ENCODE results near the gene RABGEF1. TPM values are rescaled to one million over a fixed set of nuclear protein-coding genes. Genes with fewer than 3 reads are reported as not detected.
"Not testable (repeated sequence)": the region's sequence is repeated elsewhere in the genome, so short reads cannot be mapped to it uniquely, and the experiment has no call there.

The RABGEF1 gene
- total RNA-seq, 1 donor from 2014 or later, result 26.8 TPM

- no peak for DNase-seq (ENCODE audit: low spot score)
- Mint-ChIP-seq H3K27ac (ENCODE audit: unreplicated experiment) (no peak overlapping the region), H3K36me3 (ENCODE audit: low read depth) (peaks cover 26% of the 10 kb centered on the region), H3K27me3 (ENCODE audit: low read depth) (no peaks in the 10 kb centered on the region), H3K4me1 (ENCODE audit: low read depth) (no peaks in the 10 kb centered on the region), H3K9me3 (ENCODE audit: low read depth) (no peaks in the 10 kb centered on the region), H3K4me3 (ENCODE audit: unreplicated experiment) (no peak overlapping the region)
- TF ChIP-seq, protein P1, sequence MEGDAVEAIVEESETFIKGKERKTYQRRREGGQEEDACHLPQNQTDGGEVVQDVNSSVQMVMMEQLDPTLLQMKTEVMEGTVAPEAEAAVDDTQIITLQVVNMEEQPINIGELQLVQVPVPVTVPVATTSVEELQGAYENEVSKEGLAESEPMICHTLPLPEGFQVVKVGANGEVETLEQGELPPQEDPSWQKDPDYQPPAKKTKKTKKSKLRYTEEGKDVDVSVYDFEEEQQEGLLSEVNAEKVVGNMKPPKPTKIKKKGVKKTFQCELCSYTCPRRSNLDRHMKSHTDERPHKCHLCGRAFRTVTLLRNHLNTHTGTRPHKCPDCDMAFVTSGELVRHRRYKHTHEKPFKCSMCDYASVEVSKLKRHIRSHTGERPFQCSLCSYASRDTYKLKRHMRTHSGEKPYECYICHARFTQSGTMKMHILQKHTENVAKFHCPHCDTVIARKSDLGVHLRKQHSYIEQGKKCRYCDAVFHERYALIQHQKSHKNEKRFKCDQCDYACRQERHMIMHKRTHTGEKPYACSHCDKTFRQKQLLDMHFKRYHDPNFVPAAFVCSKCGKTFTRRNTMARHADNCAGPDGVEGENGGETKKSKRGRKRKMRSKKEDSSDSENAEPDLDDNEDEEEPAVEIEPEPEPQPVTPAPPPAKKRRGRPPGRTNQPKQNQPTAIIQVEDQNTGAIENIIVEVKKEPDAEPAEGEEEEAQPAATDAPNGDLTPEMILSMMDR (IDR thresholded peaks at IDR 0.05), result no peak
These were observed 70.2 kb downstream of the RABGEF1 start for GRCh38 chr7:66810716-66811115.

GRCh38 chr7:66815186-66815875 lies 74.8 kb downstream of the RABGEF1 start:
- H3K4me3 Mint-ChIP-seq (ENCODE audit: unreplicated experiment); DNase-seq (ENCODE audit: low spot score); H3K27me3 Mint-ChIP-seq (ENCODE audit: low read depth); H3K9me3 Mint-ChIP-seq (ENCODE audit: low read depth); H3K36me3 Mint-ChIP-seq (ENCODE audit: low read depth); H3K4me1 Mint-ChIP-seq (ENCODE audit: low read depth): not testable (repeated sequence)
- H3K27ac Mint-ChIP-seq (ENCODE audit: unreplicated experiment), result peak overlapping the region; percentile 12

- peaks cover 2% of the 10 kb centered on the region for H3K36me3 Mint-ChIP-seq (ENCODE audit: low read depth)
- H3K27me3 Mint-ChIP-seq (ENCODE audit: low read depth), result no peaks in the 10 kb centered on the region
- H3K27ac Mint-ChIP-seq (ENCODE audit: unreplicated experiment), result peak overlapping the region; percentile 12
- no peak for DNase-seq (ENCODE audit: low spot score)
- TF ChIP-seq, protein P1 (IDR thresholded peaks at IDR 0.05), result no peak
- H3K4me1 Mint-ChIP-seq (ENCODE audit: low read depth), result no peaks in the 10 kb centered on the region
- no peak overlapping the region for H3K4me3 Mint-ChIP-seq (ENCODE audit: unreplicated experiment)
- H3K9me3 Mint-ChIP-seq (ENCODE audit: low read depth), result no peaks in the 10 kb centered on the region
These were observed 75.4 kb downstream of the RABGEF1 start for GRCh38 chr7:66815951-66816350.

DNA sequence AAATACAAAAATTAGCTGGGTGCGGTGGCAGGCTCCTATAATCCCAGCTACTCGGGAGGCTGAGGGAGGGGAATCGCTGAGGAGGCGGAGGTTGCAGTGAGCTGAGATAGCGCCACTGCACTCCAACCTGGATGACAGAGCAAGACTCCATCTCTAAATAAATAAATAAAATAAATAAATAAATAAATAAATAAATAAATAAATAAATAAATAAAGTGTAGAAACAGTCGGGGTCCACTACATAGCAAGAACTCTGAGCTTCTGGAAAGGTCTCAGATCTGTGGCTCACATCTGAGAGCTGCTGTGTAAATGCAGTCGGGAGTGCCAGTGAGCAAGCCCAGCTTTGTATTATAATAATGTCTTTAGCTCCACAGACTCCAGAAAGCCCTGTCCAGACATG lies 76.1 kb downstream of the RABGEF1 start:
- not testable (repeated sequence) for H3K36me3 Mint-ChIP-seq (ENCODE audit: low read depth); H3K4me3 Mint-ChIP-seq (ENCODE audit: unreplicated experiment); H3K27me3 Mint-ChIP-seq (ENCODE audit: low read depth); DNase-seq (ENCODE audit: low spot score); H3K9me3 Mint-ChIP-seq (ENCODE audit: low read depth); H3K4me1 Mint-ChIP-seq (ENCODE audit: low read depth); H3K27ac Mint-ChIP-seq (ENCODE audit: unreplicated experiment)

GRCh38 chr7:66817208-66817795 lies 76.8 kb downstream of the RABGEF1 start:
- not testable (repeated sequence) for H3K4me1 Mint-ChIP-seq (ENCODE audit: low read depth); H3K9me3 Mint-ChIP-seq (ENCODE audit: low read depth); DNase-seq (ENCODE audit: low spot score); H3K4me3 Mint-ChIP-seq (ENCODE audit: unreplicated experiment); H3K36me3 Mint-ChIP-seq (ENCODE audit: low read depth); H3K27me3 Mint-ChIP-seq (ENCODE audit: low read depth); H3K27ac Mint-ChIP-seq (ENCODE audit: unreplicated experiment)

- not testable (repeated sequence) for H3K27me3 Mint-ChIP-seq (ENCODE audit: low read depth); H3K4me1 Mint-ChIP-seq (ENCODE audit: low read depth); H3K4me3 Mint-ChIP-seq (ENCODE audit: unreplicated experiment); H3K9me3 Mint-ChIP-seq (ENCODE audit: low read depth); DNase-seq (ENCODE audit: low spot score); H3K27ac Mint-ChIP-seq (ENCODE audit: unreplicated experiment); H3K36me3 Mint-ChIP-seq (ENCODE audit: low read depth)
These were observed 77.4 kb downstream of the RABGEF1 start for GRCh38 chr7:66817956-66818355.

- TF ChIP-seq, protein P1 (IDR thresholded peaks at IDR 0.05), result no peak
- no peaks in the 10 kb centered on the region for H3K27me3 Mint-ChIP-seq (ENCODE audit: low read depth)
- DNase-seq (ENCODE audit: low spot score), result peak; percentile 52
- H3K27ac Mint-ChIP-seq (ENCODE audit: unreplicated experiment), result no peak overlapping the region
- H3K4me1 Mint-ChIP-seq (ENCODE audit: low read depth), result no peaks in the 10 kb centered on the region
- H3K9me3 Mint-ChIP-seq (ENCODE audit: low read depth), result peaks cover 6% of the 10 kb centered on the region
- H3K36me3 Mint-ChIP-seq (ENCODE audit: low read depth), result peaks cover 1% of the 10 kb centered on the region
- no peak overlapping the region for H3K4me3 Mint-ChIP-seq (ENCODE audit: unreplicated experiment)
These were observed 83.5 kb downstream of the RABGEF1 start for GRCh38 chr7:66824041-66824440.

All from chondrocyte (in vitro differentiated cells).